ENCODE data around the gene C1orf21.
"Not testable (repeated sequence)": the region's sequence is repeated elsewhere in the genome, so short reads cannot be mapped to it uniquely, and the experiment has no call there.

Gene C1orf21

GRCh38 chr1:184590163-184590750 is 203.4 kb downstream of the C1orf21 start:
- H3K4me3 ChIP-seq (ENCODE audit: low read length): no peak overlapping the region
- no peak for TF ChIP-seq ZNF274 (IDR thresholded peaks at IDR 0.05; ENCODE audit: low read depth, low read length)

DNA sequence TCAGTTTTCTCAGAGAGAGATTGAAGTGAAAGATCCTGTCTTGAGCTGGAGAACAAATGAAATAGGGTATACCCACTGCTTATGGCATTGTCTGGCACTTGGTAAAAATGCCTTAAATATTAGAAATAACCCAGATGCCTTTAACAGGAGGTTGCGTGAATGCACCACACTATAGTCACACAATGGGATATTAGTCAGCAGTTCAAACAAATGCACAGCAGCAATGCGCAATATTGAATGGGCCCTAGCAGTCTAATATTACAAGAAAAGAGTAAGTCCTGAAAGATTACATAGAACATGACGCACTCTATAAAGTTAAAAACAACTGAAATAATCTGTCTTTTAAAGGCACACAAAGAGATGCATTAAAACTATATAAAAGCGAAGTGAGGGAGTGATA is 206.8 kb downstream of the C1orf21 start:
- no peak overlapping the region for H3K4me3 ChIP-seq (ENCODE audit: low read length)
- no peak for TF ChIP-seq ZNF274 (IDR thresholded peaks at IDR 0.05; ENCODE audit: low read depth, low read length)

DNA sequence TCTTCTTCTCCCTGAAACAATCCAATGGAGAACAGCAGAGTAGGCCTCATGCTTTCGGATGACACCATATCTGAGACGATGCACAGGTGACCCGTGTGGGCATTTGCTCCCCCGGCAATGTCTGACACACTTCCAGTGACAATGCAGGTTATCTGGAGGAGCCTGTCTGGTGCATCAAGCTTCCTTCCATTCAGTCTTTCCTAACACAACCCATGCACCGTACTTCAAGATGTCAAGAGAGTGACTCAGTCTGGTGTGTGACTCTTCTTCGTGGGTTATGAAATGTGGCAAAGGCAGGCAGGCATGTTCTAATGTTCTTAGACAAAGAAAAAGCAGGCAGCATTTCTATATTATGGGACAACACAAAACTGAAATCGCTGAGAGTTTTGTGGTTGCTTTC is 208.8 kb downstream of the C1orf21 start:
- H3K4me3 ChIP-seq (ENCODE audit: low read length): no peak overlapping the region
- TF ChIP-seq ZNF274 (IDR thresholded peaks at IDR 0.05; ENCODE audit: low read depth, low read length): no peak

DNA sequence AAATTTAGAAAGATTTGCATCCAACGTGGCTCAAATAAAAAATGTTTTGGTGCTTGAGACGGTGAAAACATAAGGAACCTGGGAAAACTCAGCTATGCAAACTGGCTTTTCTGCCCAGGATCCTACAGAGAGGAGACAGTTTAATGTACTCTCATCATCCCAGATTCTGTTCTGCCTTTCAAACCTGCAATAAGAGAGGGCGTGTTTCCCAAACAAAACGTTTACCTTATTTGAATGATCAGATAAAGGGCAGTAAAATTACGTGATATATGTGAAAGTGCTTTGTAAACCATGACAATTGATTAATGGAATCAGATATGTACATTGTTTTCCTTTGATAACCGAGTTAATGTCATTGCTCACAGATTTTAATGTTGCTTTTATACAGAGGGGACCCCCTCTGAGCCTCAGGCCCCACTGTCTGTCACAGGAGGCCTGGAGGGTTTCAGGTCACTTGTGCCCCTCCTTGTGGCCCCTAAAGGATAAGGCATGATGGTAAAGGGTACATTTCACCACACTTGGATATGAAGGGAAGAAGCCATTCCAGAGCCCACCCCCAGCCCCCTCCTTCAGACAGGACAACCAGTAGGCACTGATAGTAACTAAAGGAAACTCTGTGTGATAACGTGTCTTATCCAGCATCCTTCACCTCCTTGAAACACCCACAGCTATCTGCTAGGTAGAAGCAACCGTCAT is 210.3 kb downstream of the C1orf21 start:
- no peak for TF ChIP-seq ZNF274 (IDR thresholded peaks at IDR 0.05; ENCODE audit: low read depth, low read length)

GRCh38 chr1:184597650-184598357 is 211.0 kb downstream of the C1orf21 start:
- no peak for TF ChIP-seq ZNF274 (IDR thresholded peaks at IDR 0.05; ENCODE audit: low read depth, low read length)
- no peak overlapping the region for H3K4me3 ChIP-seq (ENCODE audit: low read length)

More for the DNA sequence above, 210.3 kb downstream of the C1orf21 start:
- H3K4me3 ChIP-seq (ENCODE audit: low read length): no peak overlapping the region

DNA sequence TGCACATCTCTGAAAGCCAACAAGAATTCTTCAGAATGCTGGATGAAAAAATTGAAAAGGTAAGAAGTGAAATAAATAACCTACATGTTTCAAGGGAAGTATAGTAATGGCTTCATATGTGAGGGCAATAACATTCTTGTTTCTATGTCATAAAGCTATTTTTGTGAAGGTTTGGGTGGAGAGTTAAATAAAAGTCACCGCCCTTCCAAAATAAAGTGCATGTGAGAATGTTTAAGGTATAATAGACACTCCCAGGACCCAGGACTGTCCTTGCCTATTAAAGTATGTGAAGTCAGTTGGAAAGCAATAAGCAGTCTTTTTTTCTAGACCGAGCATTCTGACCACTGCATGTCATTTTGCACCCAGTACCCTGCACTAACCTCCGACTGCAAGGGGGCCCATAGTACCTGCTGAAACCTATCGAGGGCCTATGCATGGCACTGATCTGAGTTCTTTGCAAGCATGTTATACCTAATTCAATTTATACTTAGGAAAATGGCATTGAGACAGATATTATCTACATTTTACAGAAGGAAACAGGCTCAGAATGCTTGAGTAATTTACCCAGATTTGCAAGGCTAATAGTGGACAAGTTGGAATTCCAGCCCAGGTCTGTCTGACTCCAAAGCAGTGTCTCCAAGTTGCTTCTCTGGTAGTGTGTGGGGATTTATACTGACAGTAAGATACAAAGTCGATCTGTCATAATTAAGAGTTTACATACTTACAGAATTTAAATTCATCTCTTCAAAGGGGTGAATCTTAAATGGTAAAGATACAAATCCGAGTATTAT is 211.8 kb downstream of the C1orf21 start:
- no peak overlapping the region for H3K4me3 ChIP-seq (ENCODE audit: low read length)
- TF ChIP-seq ZNF274 (IDR thresholded peaks at IDR 0.05; ENCODE audit: low read depth, low read length): no peak

DNA sequence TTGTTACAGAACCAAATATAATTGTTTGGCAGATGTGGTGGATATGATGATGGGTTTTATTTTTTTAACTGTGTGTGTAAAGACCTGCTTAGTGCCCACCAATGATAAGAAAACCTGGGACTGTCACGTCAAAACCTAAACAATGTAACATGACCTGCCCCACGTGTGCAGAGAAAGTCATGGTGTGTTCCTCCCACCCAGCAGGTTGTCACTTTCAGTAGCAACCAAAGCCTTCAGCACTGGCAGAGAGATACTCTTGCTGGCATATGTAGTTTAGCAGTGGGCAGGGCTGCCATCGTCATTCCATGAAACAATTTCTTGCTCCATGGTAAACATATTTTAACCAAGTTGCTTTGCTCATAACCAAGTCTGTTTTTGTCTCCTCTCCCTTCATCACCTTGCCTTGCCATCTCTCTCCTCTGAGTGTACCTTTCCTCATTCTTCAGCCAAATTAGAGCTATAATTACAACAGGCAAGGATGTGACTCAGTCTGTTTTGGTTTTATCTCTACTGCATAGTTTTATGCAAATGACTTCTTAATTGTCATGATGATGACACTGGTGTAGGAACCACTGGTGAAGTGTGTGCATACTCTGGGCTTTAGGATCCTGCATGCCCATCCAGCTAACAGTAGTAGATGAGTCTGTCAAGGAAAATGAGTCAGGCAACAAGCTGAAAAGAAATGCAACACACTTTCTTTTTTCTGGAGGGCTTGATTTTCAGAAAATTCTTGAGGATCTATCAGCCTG is 217.5 kb downstream of the C1orf21 start:
- H3K4me3 ChIP-seq (ENCODE audit: low read length): no peak overlapping the region
- no peak for TF ChIP-seq ZNF274 (IDR thresholded peaks at IDR 0.05; ENCODE audit: low read depth, low read length)

- no peak overlapping the region for H3K4me3 ChIP-seq (ENCODE audit: low read length)
- TF ChIP-seq ZNF274 (IDR thresholded peaks at IDR 0.05; ENCODE audit: low read depth, low read length): no peak
Measured at GRCh38 chr1:184605941-184606340, 219.1 kb downstream of the C1orf21 start.

- no peak for TF ChIP-seq ZNF274 (IDR thresholded peaks at IDR 0.05; ENCODE audit: low read depth, low read length)
- no peak overlapping the region for H3K4me3 ChIP-seq (ENCODE audit: low read length)
Measured at GRCh38 chr1:184606786-184607185, 220.0 kb downstream of the C1orf21 start.

GRCh38 chr1:184608581-184608980 is 221.8 kb downstream of the C1orf21 start:
- no peak for TF ChIP-seq ZNF274 (IDR thresholded peaks at IDR 0.05; ENCODE audit: low read depth, low read length)
- H3K4me3 ChIP-seq (ENCODE audit: low read length): no peak overlapping the region

DNA sequence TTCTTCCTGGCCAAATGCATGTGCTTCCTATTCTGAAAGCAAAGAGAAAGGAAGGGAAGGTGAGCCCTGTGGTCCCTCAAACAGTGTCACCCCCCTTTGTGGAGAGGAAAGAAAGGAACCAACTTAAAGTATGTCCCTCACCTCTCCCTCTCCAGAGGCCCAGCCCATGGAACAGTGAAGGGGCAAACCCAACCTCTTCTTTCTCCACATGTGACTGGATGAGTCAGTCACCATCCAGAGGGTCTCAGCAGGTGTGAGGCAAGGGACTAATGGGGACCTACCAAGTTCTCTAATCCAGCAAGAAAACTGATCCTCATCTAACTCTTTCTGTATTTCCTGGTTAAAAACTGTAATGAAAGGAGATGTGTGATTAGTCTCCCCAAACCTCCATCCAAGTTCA is 222.2 kb downstream of the C1orf21 start:
- no peak for TF ChIP-seq ZNF274 (IDR thresholded peaks at IDR 0.05; ENCODE audit: low read depth, low read length)
- H3K4me3 ChIP-seq (ENCODE audit: low read length): no peak overlapping the region

DNA sequence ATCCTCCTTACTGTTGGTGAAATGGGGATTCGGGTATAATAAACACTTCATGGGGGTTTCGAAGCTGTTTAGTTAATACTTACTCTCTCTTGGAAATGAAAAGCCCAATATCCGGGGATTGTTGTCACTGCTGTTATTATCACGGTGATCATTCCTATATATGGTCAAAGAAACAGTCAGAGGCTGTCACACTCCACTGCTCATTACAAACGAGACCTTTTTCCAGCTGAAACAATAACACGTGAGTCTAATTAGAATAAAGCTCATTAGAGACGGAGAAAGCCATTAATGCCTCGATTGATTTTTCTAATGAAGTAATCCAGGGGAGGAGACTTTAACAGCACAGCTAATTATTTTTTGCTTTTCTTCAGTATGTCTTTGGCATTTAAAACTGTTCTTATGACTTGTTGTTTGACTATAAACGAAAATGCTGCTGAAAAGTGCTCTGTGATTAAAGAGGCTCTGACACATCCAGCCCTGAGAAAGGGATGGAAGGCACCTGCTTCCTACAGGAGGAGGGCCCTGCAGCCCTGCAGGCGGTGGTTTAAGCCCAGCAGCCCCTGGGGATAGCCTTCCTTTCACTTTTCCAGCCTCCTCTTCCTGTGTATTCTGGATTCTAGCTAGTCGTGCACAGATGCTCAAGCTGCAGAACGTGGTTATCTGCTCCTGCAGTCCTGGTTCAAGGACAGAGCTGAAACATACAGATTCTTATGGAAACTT is 224.2 kb downstream of the C1orf21 start:
- no peak for TF ChIP-seq ZNF274 (IDR thresholded peaks at IDR 0.05; ENCODE audit: low read depth, low read length)
- H3K4me3 ChIP-seq (ENCODE audit: low read length): no peak overlapping the region

DNA sequence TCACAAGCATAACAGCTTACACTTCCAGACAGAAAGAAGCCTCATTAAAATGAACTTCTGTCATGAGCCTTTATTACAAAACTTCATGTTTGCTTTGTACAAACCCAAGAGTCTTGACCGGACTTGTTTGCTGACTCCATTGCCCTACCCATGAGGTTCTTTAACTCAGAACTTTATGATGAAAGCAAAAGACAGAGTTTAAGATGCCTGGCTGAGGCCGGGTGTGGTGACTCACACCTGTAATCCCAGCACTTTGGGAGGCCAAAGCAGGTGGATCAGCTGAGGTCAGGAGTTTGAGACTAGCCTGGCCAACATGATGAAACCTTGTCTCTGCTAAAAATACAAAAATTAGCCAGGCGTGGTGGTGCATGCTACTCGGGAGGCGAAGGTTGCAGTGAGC is 225.4 kb downstream of the C1orf21 start:
- H3K4me3 ChIP-seq (ENCODE audit: low read length): not testable (repeated sequence)

Data from GM08714 (cell line).